HEK293 (cell line): Measurements from ENCODE around the gene TSPAN1.
A peak's percentile ranks its signal among the peaks of the same experiment; 100 is the strongest.

Experiments
- BCL6B ChIP-seq: fragments of 450-650 bp; formaldehyde crosslinking; IDR thresholded peaks from 2 replicates; pipeline ENCODE4 v1.5.1; 2017; ENCODE audit warnings: missing biosample characterization, missing genetic modification characterization
- INSM2 ChIP-seq: fragments of 450-650 bp; formaldehyde crosslinking; IDR thresholded peaks from 2 replicates; pipeline ENCODE4 v1.5.1; 2016; ENCODE audit warnings: missing biosample characterization, missing genetic modification characterization
- KLF10 ChIP-seq: fragments of 450-650 bp; IDR thresholded peaks from 2 replicates; pipeline ENCODE4 v1.5.1; 2018; ENCODE audit warnings: missing biosample characterization, mild to moderate bottlenecking, missing genetic modification characterization
- KLF17 ChIP-seq: fragments of 450-650 bp; formaldehyde crosslinking; IDR thresholded peaks from 2 replicates; pipeline ENCODE4 v1.5.1; 2016; ENCODE audit warnings: missing biosample characterization, missing genetic modification characterization
- OSR2 ChIP-seq: fragments of 450-650 bp; formaldehyde crosslinking; IDR thresholded peaks from 2 replicates; pipeline ENCODE4 v1.5.1; 2016; ENCODE audit warnings: missing biosample characterization, missing genetic modification characterization
- PATZ1 ChIP-seq: fragments of 450-650 bp; formaldehyde crosslinking; IDR thresholded peaks from 2 replicates; pipeline ENCODE4 v1.5.1; 2016; ENCODE audit warnings: missing biosample characterization, missing genetic modification characterization
- RBAK ChIP-seq: fragments of 450-650 bp; formaldehyde crosslinking; IDR thresholded peaks from 2 replicates; pipeline ENCODE4 v1.5.1; 2016; ENCODE audit warnings: missing biosample characterization, missing genetic modification characterization
- REPIN1 ChIP-seq: fragments of 450-650 bp; formaldehyde crosslinking; IDR thresholded peaks from 2 replicates; pipeline ENCODE4 v1.5.1; 2017; ENCODE audit warnings: missing biosample characterization, missing genetic modification characterization, low read depth
- SP2 ChIP-seq: fragments of 450-650 bp; formaldehyde crosslinking; IDR thresholded peaks from 2 replicates; pipeline ENCODE4 v1.5.1; 2016; ENCODE audit warnings: missing biosample characterization, missing genetic modification characterization
- WT1 ChIP-seq: fragments of 450-650 bp; formaldehyde crosslinking; IDR thresholded peaks from 2 replicates; pipeline ENCODE4 v1.5.1; 2016; ENCODE audit warnings: missing biosample characterization, missing genetic modification characterization
- ZBTB17 ChIP-seq: fragments of 450-650 bp; formaldehyde crosslinking; IDR thresholded peaks from 2 replicates; pipeline ENCODE4 v1.5.1; 2016; ENCODE audit warnings: missing biosample characterization, missing genetic modification characterization
- ZBTB20 ChIP-seq: fragments of 450-650 bp; formaldehyde crosslinking; IDR thresholded peaks from 2 replicates; pipeline ENCODE4 v1.5.1; 2016; ENCODE audit warnings: missing biosample characterization, missing genetic modification characterization
- ZFP41 ChIP-seq: fragments of 450-650 bp; formaldehyde crosslinking; IDR thresholded peaks from 2 replicates; pipeline ENCODE4 v1.5.1; 2016; ENCODE audit warnings: missing biosample characterization, missing genetic modification characterization, borderline replicate concordance
- ZNF10 ChIP-seq: fragments of 450-650 bp; formaldehyde crosslinking; IDR thresholded peaks from 2 replicates; pipeline ENCODE4 v1.5.1; 2017; ENCODE audit warnings: missing biosample characterization, missing genetic modification characterization
- ZNF174 ChIP-seq: fragments of 450-650 bp; formaldehyde crosslinking; IDR thresholded peaks from 2 replicates; pipeline ENCODE4 v1.5.0; 2017; ENCODE audit warnings: missing biosample characterization, mild to moderate bottlenecking, missing genetic modification characterization
- ZNF175 ChIP-seq: fragments of 450-650 bp; formaldehyde crosslinking; IDR thresholded peaks from 2 replicates; pipeline ENCODE4 v1.5.1; 2016; ENCODE audit warnings: missing biosample characterization, missing genetic modification characterization
- ZNF24 ChIP-seq: fragments of 450-650 bp; formaldehyde crosslinking; IDR thresholded peaks from 2 replicates; pipeline ENCODE4 v1.5.1; 2016; ENCODE audit warnings: missing biosample characterization, missing genetic modification characterization
- ZNF266 ChIP-seq: fragments of 450-650 bp; formaldehyde crosslinking; IDR thresholded peaks from 2 replicates; pipeline ENCODE4 v1.5.1; 2016; ENCODE audit warnings: missing biosample characterization, missing genetic modification characterization, low read depth
- ZNF280C ChIP-seq: fragments of 450-650 bp; formaldehyde crosslinking; IDR thresholded peaks from 2 replicates; pipeline ENCODE4 v1.5.1; 2016; ENCODE audit warnings: missing biosample characterization, missing genetic modification characterization
- ZNF280D ChIP-seq: fragments of 450-650 bp; formaldehyde crosslinking; IDR thresholded peaks from 2 replicates; pipeline ENCODE4 v1.5.1; 2016; ENCODE audit warnings: missing biosample characterization, missing genetic modification characterization
- ZNF311 ChIP-seq: fragments of 450-650 bp; formaldehyde crosslinking; IDR thresholded peaks from 2 replicates; pipeline ENCODE4 v1.5.1; 2017; ENCODE audit warnings: missing biosample characterization, missing genetic modification characterization, borderline replicate concordance
- ZNF335 ChIP-seq: fragments of 450-650 bp; formaldehyde crosslinking; conservative IDR thresholded peaks from 2 replicates; pipeline ENCODE4 v1.5.1; 2016; ENCODE audit warnings: missing biosample characterization, missing genetic modification characterization
- ZNF473 ChIP-seq: fragments of 450-650 bp; formaldehyde crosslinking; IDR thresholded peaks from 2 replicates; pipeline ENCODE4 v1.5.1; 2017; ENCODE audit warnings: missing biosample characterization, missing genetic modification characterization
- ZNF580 ChIP-seq: fragments of 450-650 bp; formaldehyde crosslinking; IDR thresholded peaks from 2 replicates; pipeline ENCODE4 v1.5.1; 2016; ENCODE audit warnings: missing biosample characterization, missing genetic modification characterization
- ZNF585B ChIP-seq: fragments of 450-650 bp; formaldehyde crosslinking; IDR thresholded peaks from 2 replicates; pipeline ENCODE4 v1.5.1; 2016; ENCODE audit warnings: missing biosample characterization, missing genetic modification characterization
- ZNF654 ChIP-seq: fragments of 450-650 bp; formaldehyde crosslinking; IDR thresholded peaks from 2 replicates; pipeline ENCODE4 v1.5.1; 2016; ENCODE audit warnings: low read depth, missing biosample characterization, missing genetic modification characterization
- ZNF768 ChIP-seq: fragments of 450-650 bp; formaldehyde crosslinking; IDR thresholded peaks from 2 replicates; pipeline ENCODE4 v1.5.1; 2018; ENCODE audit warnings: missing biosample characterization, mild to moderate bottlenecking, missing genetic modification characterization
- ZSCAN16 ChIP-seq: fragments of 450-650 bp; formaldehyde crosslinking; IDR thresholded peaks from 2 replicates; pipeline ENCODE4 v1.5.1; 2016; ENCODE audit warnings: missing biosample characterization, missing genetic modification characterization

TSPAN1 gene

GRCh38 chr1:46197964-46198811, 23.3 kb downstream of the TSPAN1 start, which contains the start of gene POMGNT1 (continued):
- no peak for TF ChIP-seq ZNF280D
- TF ChIP-seq KLF17 (tag by site-specific recombination) = no peak
- TF ChIP-seq ZNF654 (tag by site-specific recombination) = peak; percentile 17; the same call in 1 of the 2 replicates
- peak; percentile 79 for TF ChIP-seq ZNF335 (tag by site-specific recombination)
- TF ChIP-seq ZNF24 (tag by site-specific recombination) = peak; percentile 17; the same call in 1 of the 2 replicates
- TF ChIP-seq ZNF580 (tag by site-specific recombination) = peak; percentile 77
- TF ChIP-seq ZNF175 (tag by site-specific recombination) = no peak
- TF ChIP-seq INSM2 (tag by site-specific recombination) = no peak
- peak; percentile 24; the same call in 1 of the 2 replicates for TF ChIP-seq SP2
- TF ChIP-seq ZNF311 (tag by site-specific recombination) = no peak
- peak; percentile 24; the same call in 1 of the 2 replicates for TF ChIP-seq PATZ1
- no peak for TF ChIP-seq ZNF174
- TF ChIP-seq ZNF768 = peak; percentile 97; the same call in 1 of the 2 replicates
- TF ChIP-seq KLF10 (tag by site-specific recombination) = no peak
- 0 out of 2 replicates have a peak, but pooled peaks have one; percentile 6 for TF ChIP-seq ZNF10
- no peak for TF ChIP-seq ZFP41 (tag by site-specific recombination)
- no peak for TF ChIP-seq ZNF473 (tag by site-specific recombination)
- peak; percentile 85; the same call in 1 of the 2 replicates for TF ChIP-seq ZBTB20 (tag by site-specific recombination)
- no peak for TF ChIP-seq BCL6B (tag by site-specific recombination)
- TF ChIP-seq ZSCAN16 (tag by site-specific recombination) = peak; percentile 25; the same call in 1 of the 2 replicates
- TF ChIP-seq WT1 (tag by site-specific recombination) = no peak
- 0 out of 2 replicates have a peak, but pooled peaks have one; percentile 18 for TF ChIP-seq REPIN1
- TF ChIP-seq ZBTB17 (tag by site-specific recombination) = peak; percentile 14; the same call in 1 of the 2 replicates
- no peak for TF ChIP-seq OSR2 (tag by site-specific recombination)
- TF ChIP-seq ZNF280C (tag by site-specific recombination) = no peak
- TF ChIP-seq ZNF266 = no peak
- no peak for TF ChIP-seq ZNF585B (tag by site-specific recombination)
- no peak for TF ChIP-seq RBAK (tag by site-specific recombination)
